H1 (cell line): ENCODE measurements around the gene OSBPL2. TPM values are rescaled to one million over a fixed set of nuclear protein-coding genes. Genes with fewer than 3 reads are reported as not detected.

ENCODE experiments used
- CTCF ChIA-PET: fragments of 300-600 bp; sonication (Branson Sonifier 250); formaldehyde crosslinking; loops from one replicate; lab custom pipeline; 2021; ENCODE audit not compliant: partially characterized antibody; lab: Charles Lee
- POLR2A ChIA-PET: fragments of 300-600 bp; sonication (Branson Sonifier 250); formaldehyde crosslinking; loops from one replicate; lab custom pipeline; 2021; ENCODE audit warnings: inconsistent platforms; ENCODE audit not compliant: partially characterized antibody; lab: Charles Lee
- DNase-seq, 2 experiments: peaks; one replicate each; pipeline versions ENCODE4 v3.0.0 to v3.0.0-alpha.2; 2010 to 2022; ENCODE audit warnings: low spot score in 2 of 2, low read depth in 1 of 2, mixed read lengths in 1 of 2
- FAIRE-seq: peaks from 2 replicates; lab custom pipeline; 2011; peaks lifted over from hg19 to GRCh38; lab: Jason Lieb, UNC
- H2AFZ ChIP-seq: 2 replicates; pipeline ENCODE4 v1.8.1; 2012; ENCODE audit warnings: low read length, inconsistent platforms
- H2AK5ac ChIP-seq: 2 replicates; pipeline ENCODE4 v1.6.1; 2013; ENCODE audit warnings: low read depth, low read length
- H2BK120ac ChIP-seq: replicated peaks from 2 replicates; pipeline ENCODE3; 2013; ENCODE audit warnings: low read depth, low read length, inconsistent platforms
- H2BK12ac ChIP-seq: 2 replicates; pipeline ENCODE4 v1.6.1; 2013; ENCODE audit warnings: low read depth, low read length
- H2BK15ac ChIP-seq: 2 replicates; pipeline ENCODE4 v1.6.1; 2013; ENCODE audit warnings: low read length
- H2BK20ac ChIP-seq: 2 replicates; pipeline ENCODE4 v1.6.1; 2013; ENCODE audit warnings: low read length
- H2BK5ac ChIP-seq: 2 replicates; pipeline ENCODE4 v1.6.1; 2013; ENCODE audit warnings: low read depth, low read length
- H3K14ac ChIP-seq: 2 replicates; pipeline ENCODE4 v1.6.1; 2013; ENCODE audit warnings: inconsistent platforms; ENCODE audit not compliant: insufficient read length
- H3K18ac ChIP-seq: 2 replicates; pipeline ENCODE4 v1.6.1; 2013; ENCODE audit warnings: low read length; ENCODE audit errors: extremely low read depth
- H3K23ac ChIP-seq: 2 replicates; pipeline ENCODE4 v1.6.1; 2013; ENCODE audit warnings: inconsistent platforms; ENCODE audit not compliant: insufficient read length
- H3K23me2 ChIP-seq: 2 replicates; pipeline ENCODE4 v1.6.1; 2013; ENCODE audit warnings: low read depth, low read length
- H3K27ac ChIP-seq: 2 replicates; pipeline ENCODE4 v1.6.1; 2011; ENCODE audit warnings: low read depth, low read length, inconsistent platforms
- H3K27me3 ChIP-seq, 4 experiments: replicated peaks in 1 of 4; 1 replicate in 1 of 4; 2 replicates in 3 of 4; pipeline versions ENCODE4 v1.6.1 to v1.8.1; 2011 to 2013; ENCODE audit warnings: low read length in 3 of 4, mild to moderate bottlenecking in 3 of 4, inconsistent platforms in 2 of 4, mixed read lengths in 2 of 4, moderate library complexity in 1 of 4; ENCODE audit not compliant: control insufficient read depth in 3 of 4, insufficient read depth in 3 of 4; ENCODE audit errors: extremely low read depth in 1 of 4
- H3K36me3 ChIP-seq, 4 experiments: 2 replicates each; pipeline versions ENCODE4 v1.6.1 to v1.8.1; 2011 to 2013; ENCODE audit warnings: mild to moderate bottlenecking in 4 of 4, low read length in 3 of 4, moderate library complexity in 2 of 4, control low read depth in 1 of 4, inconsistent platforms in 1 of 4; ENCODE audit not compliant: insufficient read depth in 4 of 4, control insufficient read depth in 2 of 4
- H3K4ac ChIP-seq: replicated peaks from 2 replicates; pipeline ENCODE3; 2013; ENCODE audit warnings: low read length, low read depth, mixed read lengths, inconsistent platforms; ENCODE audit not compliant: insufficient read length
- H3K4me1 ChIP-seq, 4 experiments: replicated peaks in 1 of 4; 1 replicate in 1 of 4; 2 replicates in 3 of 4; pipeline versions ENCODE4 v1.6.1 to v1.8.1; 2011 to 2013; ENCODE audit warnings: low read length in 3 of 4, inconsistent platforms in 2 of 4, mixed read lengths in 1 of 4; ENCODE audit not compliant: insufficient read depth in 4 of 4, control insufficient read depth in 3 of 4
- H3K4me2 ChIP-seq, 2 experiments: 2 replicates each; pipeline versions ENCODE4 v1.6.1 to v1.8.1; 2011 to 2013; ENCODE audit warnings: low read depth in 2 of 2, low read length in 2 of 2, control low read depth in 1 of 2, inconsistent platforms in 1 of 2, mild to moderate bottlenecking in 1 of 2; ENCODE audit not compliant: insufficient read depth in 1 of 2
- H3K4me3 ChIP-seq, 4 experiments: fragments of 200-600, 300-600 bp in 1 of 4; sonication (generic), shearing (Covaris generic), sonication (Bioruptor Twin) in 1 of 4; 2 replicates each; pipeline versions ENCODE4 v1.5.1 to v1.8.1; 2011 to 2016; ENCODE audit warnings: low read length in 4 of 4, low read depth in 3 of 4, control low read depth in 2 of 4, inconsistent platforms in 2 of 4, mild to moderate bottlenecking in 2 of 4, mixed read lengths in 1 of 4, moderate library complexity in 1 of 4; ENCODE audit not compliant: insufficient read depth in 2 of 4; ENCODE audit errors: extremely low read depth in 1 of 4
- H3K56ac ChIP-seq: replicated peaks from 2 replicates; pipeline ENCODE3; 2013; ENCODE audit warnings: low read depth, mild to moderate bottlenecking, mixed read lengths, low read length, inconsistent platforms; ENCODE audit not compliant: insufficient read length
- H3K79me1 ChIP-seq: 2 replicates; pipeline ENCODE4 v1.6.1; 2013; ENCODE audit warnings: low read depth, low read length, control low read depth
- H3K79me2 ChIP-seq, 2 experiments: 2 replicates each; pipeline versions ENCODE4 v1.6.1 to v1.8.1; 2012 to 2013; ENCODE audit warnings: low read length in 2 of 2, mild to moderate bottlenecking in 2 of 2, inconsistent platforms in 1 of 2; ENCODE audit not compliant: insufficient read depth in 2 of 2, control insufficient read depth in 1 of 2
- H3K9ac ChIP-seq, 4 experiments: replicated peaks in 1 of 4; 1 replicate in 1 of 4; 2 replicates in 3 of 4; pipeline versions ENCODE4 v1.6.1 to v1.8.1; 2011 to 2013; ENCODE audit warnings: low read depth in 3 of 4, low read length in 3 of 4, control low read depth in 2 of 4, mild to moderate bottlenecking in 2 of 4, moderate library complexity in 2 of 4, inconsistent platforms in 1 of 4; ENCODE audit errors: extremely low read depth in 1 of 4
- H3K9me3 ChIP-seq, 2 experiments: 2 replicates each; pipeline versions ENCODE4 v1.6.1 to v1.8.1; 2012 to 2013; ENCODE audit warnings: mild to moderate bottlenecking in 2 of 2, moderate library complexity in 2 of 2, control low read depth in 1 of 2, inconsistent platforms in 1 of 2, low read depth in 1 of 2, low read length in 1 of 2, mixed read lengths in 1 of 2; ENCODE audit not compliant: insufficient read depth in 2 of 2
- H4K20me1 ChIP-seq, 2 experiments: replicated peaks in 1 of 2; 2 replicates each; pipeline versions ENCODE3 to v1.8.1; 2011 to 2013; ENCODE audit warnings: inconsistent platforms in 2 of 2, low read length in 2 of 2, mild to moderate bottlenecking in 1 of 2; ENCODE audit not compliant: insufficient read depth in 2 of 2, control insufficient read depth in 1 of 2
- H4K5ac ChIP-seq: 2 replicates; pipeline ENCODE4 v1.6.1; 2013; ENCODE audit warnings: low read length, low read depth, mixed read lengths, inconsistent platforms; ENCODE audit not compliant: insufficient read length
- H4K8ac ChIP-seq: 2 replicates; pipeline ENCODE4 v1.8.0; 2013; ENCODE audit warnings: mild to moderate bottlenecking, moderate library complexity, low read length, inconsistent platforms; ENCODE audit not compliant: insufficient read depth; ENCODE audit errors: extremely low read depth
- H4K91ac ChIP-seq: replicated peaks from 2 replicates; pipeline ENCODE3; 2013; ENCODE audit warnings: low read length, mixed read lengths, inconsistent platforms; ENCODE audit not compliant: insufficient read length
- BCL11A ChIP-seq, 2 experiments: IDR thresholded peaks; one replicate each; pipeline ENCODE4 v1.6.1; 2011; ENCODE audit warnings: low read depth in 2 of 2, low read length in 2 of 2, mild to moderate bottlenecking in 2 of 2
- CHD2 ChIP-seq: IDR thresholded peaks from 2 replicates; pipeline ENCODE4 v1.6.1; 2012; ENCODE audit warnings: low read length, improper control_type of control experiment
- FOSL1 ChIP-seq: IDR thresholded peaks from 2 replicates; pipeline ENCODE4 v1.6.1; 2011; ENCODE audit warnings: mild to moderate bottlenecking, low read depth, low read length, moderate library complexity; ENCODE audit not compliant: insufficient read depth
- KDM1A ChIP-seq: fragments of 200-600, 300-600 bp; sonication (generic); IDR thresholded peaks from 2 replicates; pipeline ENCODE4 v1.7.1; 2016; ENCODE audit warnings: mild to moderate bottlenecking, low read length, borderline replicate concordance
- MAFK ChIP-seq: IDR thresholded peaks from 2 replicates; pipeline ENCODE4 v1.6.1; 2012; ENCODE audit warnings: low read depth, mild to moderate bottlenecking, improper control_type of control experiment, low read length
- POU5F1 ChIP-seq: IDR thresholded peaks from 2 replicates; pipeline ENCODE4 v1.6.1; 2011; ENCODE audit warnings: low read depth, mild to moderate bottlenecking, low read length, moderate library complexity
- TAF1 ChIP-seq: IDR thresholded peaks from 2 replicates; pipeline ENCODE4 v1.6.1; 2011; ENCODE audit warnings: mild to moderate bottlenecking, low read depth, low read length
- WGBS, 2 experiments: shearing (Covaris generic) in 1 of 2; methylation state at CpG; one replicate each; pipeline versions ENCODE4 v1.1.6 to v1.1.7; 2013 to 2015; ENCODE audit warnings: low lambda C conversion rate in 2 of 2, mixed read lengths in 2 of 2, inconsistent platforms in 1 of 2, low coverage in 1 of 2, missing lambda C conversion rate in 1 of 2; ENCODE audit not compliant: insufficient replicate concordance in 2 of 2, insufficient coverage in 1 of 2, insufficient read length in 1 of 2; ENCODE audit errors: extremely low coverage in 1 of 2, missing lambda C conversion rate in 1 of 2; 5-methylcytosine and 5-hydroxymethylcytosine counted together
- polyA plus RNA-seq, 7 experiments: library from polyadenylated mRNA; depleted of rRNA in 3 of 7; stranded (reverse) in 5 of 7; unstranded in 2 of 7; fragments of >200 nt in 5 of 7; fragments of 200-250 nt in 2 of 7; gene quantifications; 1 replicate in 5 of 7; 2 replicates in 1 of 7; 4 replicates in 1 of 7; pipeline versions ENCODE4 v1.2.1 to v1.2.3, GENCODE V29; 2011 to 2013; ENCODE audit warnings: missing spikeins in 2 of 7, mixed read lengths in 2 of 7
- total RNA-seq: library from RNA; stranded (reverse); fragmentation: NEBNext Ultra II Directional; extraction: Animal tissue kit (Norgen Biotek cat#: 25700); gene quantifications from 2 replicates; pipeline ENCODE4 v1.2.1, GENCODE V29; 2021

OSBPL2 gene
- total and polyA plus RNA-seq, 2 of the 8 experiments (the other 6 are each of a cell fraction or from before 2014, with no cell fraction given) = 11.7 to 42.4 TPM

GRCh38 chr20:62281161-62281933 is 43.0 kb downstream of the OSBPL2 start:
- Histone ChIP-seq H3K27ac (no peak overlapping the region), H2BK15ac (no peak overlapping the region), H4K91ac (no peak overlapping the region), H3K79me1 (no peaks in the 10 kb centered on the region), H3K79me2 (no peaks in the 10 kb centered on the region), H3K23ac (no peak overlapping the region), H3K56ac (no peak overlapping the region), H4K20me1 (peaks cover 0 to 3% of the 10 kb centered on the region in 2 experiments), H2BK5ac (no peak overlapping the region), H3K23me2 (peaks cover 3% of the 10 kb centered on the region; the same call in 1 of the 2 replicates), H3K9ac (no peak overlapping the region), H3K18ac (no peak overlapping the region), H3K4me3 (no peak overlapping the region), H4K8ac (no peak overlapping the region), H2BK120ac (no peak overlapping the region), H4K5ac (no peak overlapping the region), H3K14ac (no peak overlapping the region), H2AK5ac (no peak overlapping the region), H2BK20ac (no peak overlapping the region), H3K27me3 (no peaks in the 10 kb centered on the region), H3K9me3 (no peaks in the 10 kb centered on the region), H2BK12ac (no peak overlapping the region), H3K4ac (no peak overlapping the region), H3K36me3 (peaks cover 6 to 45% (median 28%) of the 10 kb centered on the region in 4 experiments), H3K4me2 (no peak overlapping the region), H3K4me1 (no peaks in the 10 kb centered on the region), H2AFZ (no peak overlapping the region)
- ChIA-PET POLR2A (interaction anchor here (0.9 kb wide), 1 partner anchor 19 kb away, joined by 3 read pairs; no protein-coding TSS in a partner anchor), CTCF (interaction anchor here (0.7 to 1.7 kb wide), 2 partner anchors 19 to 271 kb away, joined by 3 to 5 read pairs; no protein-coding TSS in a partner anchor)
- FAIRE-seq (no peak), DNase-seq (no peak)
- WGBS, 2 experiments = 93% methylated on average over 31 of the region's 31 CpGs; no CpG with 5 or more reads in 1 of the 2 experiments
- TF ChIP-seq CHD2 = no peak
- TF ChIP-seq BCL11A (IDR thresholded peaks at IDR 0.05; ENCODE audit: low read depth in 2 of 2, low read length in 2 of 2) = no peak
- TF ChIP-seq MAFK = no peak
- no peak for TF ChIP-seq TAF1
- no peak for TF ChIP-seq FOSL1
- TF ChIP-seq POU5F1 = no peak
- no peak for TF ChIP-seq KDM1A
